ENCODE results near the gene CHN1. TPM values are rescaled to one million over a fixed set of nuclear protein-coding genes. Genes with fewer than 3 reads are reported as not detected.

CHN1 gene
- total RNA-seq, 4 donors from 2014 or later, result 11.8 to 56.7 (median 18.1) TPM

GRCh38 chr2:174977364-174977763 is 27.8 kb downstream of the CHN1 start:
- H3K27me3 ChIP-seq, result no peaks in the 10 kb centered on the region
- no peaks in the 10 kb centered on the region for H3K36me3 ChIP-seq
- no peak overlapping the region for H3K4me3 ChIP-seq
- H3K4me1 ChIP-seq, result no peaks in the 10 kb centered on the region
- H3K27ac ChIP-seq, result no peak overlapping the region
- H3K9me3 ChIP-seq, result no peaks in the 10 kb centered on the region
- no peak for DNase-seq
- intact Hi-C loops (cut with DNase I; ENCODE audit: low total_unique reads), result no loop called here
- TF ChIP-seq POLR2A (IDR thresholded peaks at IDR 0.05), result no peak
- no peak for TF ChIP-seq CTCF (IDR thresholded peaks at IDR 0.05)

- Histone ChIP-seq H3K4me3 (no peak overlapping the region), H3K4me1 (no peaks in the 10 kb centered on the region)
- intact Hi-C loops (cut with DNase I; ENCODE audit: low total_unique reads), result no loop called here
Observed at GRCh38 chr2:174974131-174974530, 31.1 kb downstream of the CHN1 start.

GRCh38 chr2:174972924-174973323 is 32.3 kb downstream of the CHN1 start:
- TF ChIP-seq CTCF (IDR thresholded peaks at IDR 0.05), result no peak
- TF ChIP-seq POLR2A (IDR thresholded peaks at IDR 0.05), result no peak
- no peak for DNase-seq
- Histone ChIP-seq H3K36me3 (no peaks in the 10 kb centered on the region), H3K4me3 (no peak overlapping the region), H3K4me1 (no peaks in the 10 kb centered on the region), H3K27me3 (no peaks in the 10 kb centered on the region), H3K27ac (no peak overlapping the region), H3K9me3 (no peaks in the 10 kb centered on the region)
- intact Hi-C loops (cut with DNase I; ENCODE audit: low total_unique reads), result no loop called here

More at GRCh38 chr2:174974131-174974530, 31.1 kb downstream of the CHN1 start:
- no peak for DNase-seq
- H3K27ac ChIP-seq, result no peak overlapping the region
- no peak for TF ChIP-seq POLR2A (IDR thresholded peaks at IDR 0.05)
- no peak for TF ChIP-seq CTCF (IDR thresholded peaks at IDR 0.05)
- H3K9me3 ChIP-seq, result no peaks in the 10 kb centered on the region
- no peaks in the 10 kb centered on the region for H3K27me3 ChIP-seq
- no peaks in the 10 kb centered on the region for H3K36me3 ChIP-seq

- Histone ChIP-seq H3K27ac (no peak overlapping the region), H3K9me3 (no peaks in the 10 kb centered on the region), H3K4me1 (no peaks in the 10 kb centered on the region), H3K36me3 (no peaks in the 10 kb centered on the region), H3K27me3 (no peaks in the 10 kb centered on the region), H3K4me3 (no peak overlapping the region)
- intact Hi-C loops (cut with DNase I; ENCODE audit: low total_unique reads), result no loop called here
- no peak for DNase-seq
- TF ChIP-seq POLR2A (IDR thresholded peaks at IDR 0.05) (no peak), CTCF (IDR thresholded peaks at IDR 0.05) (no peak)
Observed at GRCh38 chr2:174971868-174972781, 33.1 kb downstream of the CHN1 start.

GRCh38 chr2:174970092-174970491 is 35.1 kb downstream of the CHN1 start:
- intact Hi-C loops (cut with DNase I; ENCODE audit: low total_unique reads), result no loop called here
- no peaks in the 10 kb centered on the region for H3K36me3 ChIP-seq
- DNase-seq, result no peak
- H3K9me3 ChIP-seq, result no peaks in the 10 kb centered on the region
- H3K27ac ChIP-seq, result no peak overlapping the region
- H3K27me3 ChIP-seq, result no peaks in the 10 kb centered on the region
- no peak for TF ChIP-seq CTCF (IDR thresholded peaks at IDR 0.05)
- TF ChIP-seq POLR2A (IDR thresholded peaks at IDR 0.05), result no peak
- H3K4me1 ChIP-seq, result no peaks in the 10 kb centered on the region
- no peak overlapping the region for H3K4me3 ChIP-seq
